ENCODE data around the gene TMEM119.
"Not testable (repeated sequence)": the region's sequence is repeated elsewhere in the genome, so short reads cannot be mapped to it uniquely, and the experiment has no call there.

The TMEM119 gene

DNA sequence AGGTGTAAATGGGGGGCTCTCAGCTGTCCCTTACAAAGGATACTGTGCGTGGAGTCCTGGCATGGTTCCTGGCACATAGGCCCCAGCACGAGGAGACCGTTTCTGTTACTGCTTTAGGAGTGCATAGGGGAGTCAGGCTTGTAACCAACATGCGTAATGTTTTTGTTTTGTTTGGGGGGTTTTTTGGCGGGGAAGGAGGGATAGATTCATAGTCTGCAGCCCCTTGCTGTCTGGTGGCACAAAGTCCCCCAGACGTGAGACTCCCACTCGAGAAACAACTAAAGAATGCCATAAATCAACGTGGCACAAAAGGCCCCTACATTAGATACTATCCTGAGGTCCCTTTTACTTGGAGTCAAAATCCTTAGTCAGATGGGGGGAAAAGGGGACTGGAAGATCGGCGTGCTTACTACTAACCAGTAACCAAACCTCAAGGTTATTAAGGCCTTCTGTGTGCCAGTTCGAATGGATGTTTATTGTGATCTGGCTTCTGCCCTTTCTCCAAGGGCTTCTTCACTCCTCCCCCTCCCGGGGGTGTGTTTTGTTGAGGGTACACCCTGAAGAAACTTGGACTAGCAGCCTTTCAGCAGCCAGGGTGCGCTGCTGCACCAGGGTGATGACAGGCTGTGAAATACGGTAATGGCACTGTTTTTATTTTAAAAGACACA, 34.6 kb downstream of the TMEM119 start:
- peak; percentile 85 for DNase-seq

DNA sequence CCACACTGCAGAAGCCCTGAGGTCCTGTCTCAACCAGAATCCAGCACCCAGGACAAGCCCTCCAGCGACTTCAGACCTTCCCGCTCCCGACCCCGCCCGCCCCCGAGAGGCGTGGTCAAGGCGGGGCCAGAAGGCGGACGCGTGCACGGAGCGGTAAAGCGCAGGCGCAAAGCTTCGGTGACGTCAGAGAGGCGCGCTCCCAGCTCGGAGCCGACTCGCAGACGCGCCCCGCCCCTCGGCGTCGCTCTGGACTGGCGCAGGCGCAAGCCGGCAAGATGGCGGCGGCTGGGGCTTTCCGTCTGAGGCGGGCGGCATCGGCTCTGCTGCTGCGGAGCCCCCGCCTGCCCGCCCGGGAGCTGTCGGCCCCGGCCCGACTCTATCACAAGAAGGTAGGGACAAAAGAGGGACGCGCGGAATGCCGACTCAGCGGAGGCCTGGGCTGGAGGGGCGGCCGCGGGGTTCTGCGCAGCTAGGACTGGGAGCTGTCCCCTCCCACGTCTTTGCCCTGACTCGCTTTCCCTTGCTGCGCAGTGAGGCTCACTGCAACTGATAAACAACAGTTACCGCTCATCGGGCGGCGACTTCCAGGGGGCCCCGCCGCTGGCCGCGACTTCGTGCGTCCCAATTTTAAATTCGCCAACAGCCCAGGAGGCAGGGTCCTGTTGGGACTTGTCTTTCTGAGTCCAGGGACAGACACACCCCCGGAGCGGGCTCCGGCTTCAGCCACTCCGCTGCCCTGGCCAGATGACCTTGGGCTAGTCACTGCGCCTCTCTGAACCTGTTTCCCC, 35.3 kb downstream of the TMEM119 start, which contains the start of gene ISCU:
Gene ISCU (plus strand): TSS at position 249 of the 788 bp plus-strand sequence. CDS start 27 bp downstream, at position 276.
- DNase-seq, result peak; percentile 98

DNA sequence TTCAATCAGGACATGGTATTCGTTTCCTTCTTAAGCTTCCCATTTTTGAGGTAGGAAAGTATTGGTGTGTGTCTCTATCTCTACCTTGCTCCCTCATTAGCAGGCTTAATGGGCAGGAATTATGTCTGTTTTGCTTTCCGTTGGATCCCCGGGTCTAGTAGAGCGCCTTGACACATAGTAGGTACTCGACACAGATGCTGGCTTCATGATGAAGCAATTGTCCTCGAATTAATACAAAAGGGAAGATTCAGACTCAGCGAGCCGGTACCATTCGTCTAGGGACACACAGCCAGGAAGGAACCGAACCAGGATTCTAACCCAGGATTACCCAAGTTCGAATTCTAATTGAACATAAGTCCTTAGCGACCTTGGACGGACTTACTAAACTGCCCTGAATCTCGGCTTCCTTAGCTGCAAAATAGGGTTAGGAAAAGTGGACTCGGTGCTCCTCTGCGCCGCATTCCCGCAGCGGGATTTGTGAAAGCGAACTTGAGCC, 36.0 kb downstream of the TMEM119 start:
- no peak for DNase-seq

DNA sequence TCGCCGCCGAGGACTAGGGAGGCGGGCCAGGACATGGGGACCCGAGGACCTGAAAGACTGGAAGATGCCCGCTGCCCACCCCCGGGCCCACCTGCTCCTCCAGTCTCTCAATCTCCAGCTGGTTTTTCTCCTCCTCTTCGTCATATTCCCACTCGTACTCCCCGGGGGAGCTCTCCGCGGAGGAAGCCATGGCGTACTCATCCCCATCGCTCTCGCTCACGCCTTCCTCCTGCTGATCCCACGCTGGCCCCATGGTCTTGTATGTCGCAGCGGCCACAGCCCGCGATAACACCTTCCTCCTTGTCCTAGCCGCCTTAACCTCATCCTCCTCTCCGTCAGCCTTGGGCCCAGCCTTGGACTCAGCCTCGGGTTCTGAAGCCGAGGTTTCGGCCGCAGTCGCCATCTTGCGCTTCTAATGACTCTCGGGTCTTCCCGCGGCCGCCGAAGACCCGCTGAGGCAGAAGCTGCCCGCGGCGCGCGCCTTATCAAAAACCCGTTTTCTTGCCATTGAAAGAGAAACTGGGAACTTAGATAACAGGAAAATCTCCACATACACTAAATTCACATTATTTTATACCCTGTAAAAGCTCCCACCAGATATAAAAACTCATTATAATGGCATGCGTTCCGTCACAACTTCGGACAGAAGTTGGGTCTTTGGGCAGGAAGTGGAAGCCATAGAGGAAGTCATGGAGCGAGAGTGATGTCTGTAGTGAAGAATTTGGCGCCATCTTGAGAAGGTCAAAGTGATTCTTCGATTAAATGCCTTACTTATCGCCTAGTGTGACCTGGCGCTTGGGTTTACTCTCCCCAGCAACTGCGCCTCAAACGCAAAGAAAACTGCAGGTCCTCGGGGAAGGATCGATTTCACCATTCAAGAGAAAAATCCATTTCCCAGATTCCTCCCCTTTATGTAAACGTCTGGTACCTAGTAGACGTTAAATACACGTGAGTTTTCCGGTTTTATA, 36.8 kb downstream of the TMEM119 start, which contains the start of gene SART3:
Gene SART3 (minus strand): TSS at position 422 of the 968 bp plus-strand sequence. CDS start 19 bp downstream, at position 403.
- DNase-seq, result peak; percentile 81

DNA sequence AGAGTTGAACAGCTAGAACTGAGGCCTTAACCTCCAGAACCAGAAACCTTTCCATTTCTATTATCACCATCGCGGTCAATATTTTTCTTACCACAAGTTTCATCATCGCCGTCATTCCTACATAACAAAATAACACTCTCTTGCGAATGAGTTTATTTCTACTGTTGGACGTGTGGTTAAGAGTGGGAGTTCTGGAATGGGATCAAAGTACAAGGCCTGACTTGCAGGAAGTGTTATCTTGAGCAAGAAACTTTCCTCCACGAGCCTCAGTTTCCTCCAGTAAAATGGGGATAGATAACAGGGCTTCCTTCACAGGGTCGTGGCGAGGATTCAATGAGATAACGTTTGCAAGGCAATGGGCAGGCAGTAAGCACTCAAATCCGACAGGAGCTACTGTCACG, 37.6 kb downstream of the TMEM119 start:
- DNase-seq, result no peak

DNA sequence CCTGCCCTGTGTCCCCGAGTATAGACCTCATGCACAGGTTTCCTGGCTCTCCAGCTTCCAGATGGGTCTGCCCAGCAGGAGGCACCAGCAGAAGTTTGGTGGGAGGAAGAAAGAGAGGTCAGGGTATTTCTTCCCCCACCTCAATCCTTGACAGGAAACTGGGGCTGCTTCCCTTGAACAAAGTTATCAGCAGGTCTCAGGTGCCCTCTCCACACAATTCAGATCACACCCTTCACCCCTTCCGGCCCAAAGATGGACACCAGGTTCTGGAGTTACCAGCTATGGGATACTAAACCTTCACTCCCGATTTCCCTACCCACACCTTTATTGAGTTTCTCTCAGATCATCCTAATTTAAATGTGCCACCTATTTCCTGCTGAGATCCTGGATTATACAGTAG, 38.1 kb downstream of the TMEM119 start:
- no peak for DNase-seq

DNA sequence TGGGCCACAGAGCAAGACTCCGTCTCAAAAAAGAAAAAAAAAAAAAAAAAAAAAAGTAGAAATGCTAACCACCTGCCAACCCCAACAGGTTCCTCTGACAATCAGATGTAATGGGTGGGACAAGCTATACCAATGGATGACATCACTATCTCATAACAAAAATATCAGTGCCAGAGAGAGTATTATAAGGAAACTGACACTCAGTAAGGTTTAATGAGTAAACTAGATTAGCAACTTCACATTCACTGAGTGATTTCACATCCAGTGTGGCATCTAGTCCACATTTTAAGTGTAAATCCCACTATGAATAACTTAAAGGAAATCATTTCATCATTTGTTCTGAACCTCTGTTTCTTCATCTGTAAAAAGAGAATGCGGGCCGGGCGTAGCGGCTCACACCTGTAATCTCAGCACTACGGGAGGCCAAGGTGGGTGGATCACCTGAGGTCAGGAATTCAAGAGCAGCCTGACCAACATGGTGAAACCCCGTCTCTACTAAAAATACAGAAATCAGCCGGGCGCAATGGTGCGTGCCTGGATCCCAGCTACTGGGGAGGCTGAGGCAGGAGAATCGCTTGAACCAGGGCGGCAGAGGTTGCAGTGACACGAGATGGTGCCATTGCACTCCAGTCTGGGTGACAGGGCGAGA, 38.8 kb downstream of the TMEM119 start:
- no peak for DNase-seq

DNA sequence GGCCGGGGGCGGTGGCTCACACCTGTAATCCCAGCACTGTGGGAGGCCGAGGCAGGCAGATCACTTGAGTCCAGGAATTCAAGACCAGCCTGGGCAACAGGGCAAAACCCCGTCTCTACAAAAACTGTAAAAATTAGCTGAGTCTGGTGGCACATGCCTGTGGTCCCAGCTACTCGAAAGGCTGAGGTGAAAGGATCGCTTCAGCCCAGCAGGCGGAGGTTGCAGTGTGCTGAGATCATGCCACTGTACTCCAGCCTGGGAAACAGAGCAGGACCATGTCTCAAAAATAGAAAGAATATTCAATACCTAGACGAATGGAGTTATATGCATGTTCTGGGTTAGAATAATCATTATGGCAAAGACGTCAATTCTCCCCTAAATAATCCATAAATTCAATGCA, 42.5 kb downstream of the TMEM119 start:
- not testable (repeated sequence) for DNase-seq

DNA sequence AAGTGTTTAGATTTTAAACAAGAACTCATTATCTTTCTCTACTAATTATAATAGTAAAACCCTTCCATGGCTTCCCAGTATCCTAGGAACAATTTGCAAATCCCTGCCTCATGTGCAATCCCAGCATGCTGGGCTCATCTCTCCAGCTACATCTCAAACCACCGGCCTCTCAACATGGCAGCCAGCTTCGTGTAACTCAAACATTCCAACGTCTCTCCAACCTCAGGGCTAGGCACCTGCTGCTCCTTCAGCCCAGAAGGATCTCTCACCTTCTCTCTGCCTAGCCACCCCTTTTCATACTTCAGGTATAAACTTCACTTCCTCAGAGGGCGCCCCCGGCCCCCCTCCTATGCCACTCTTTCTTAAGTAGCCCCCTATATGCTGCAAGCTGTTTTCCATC, 44.1 kb downstream of the TMEM119 start:
- DNase-seq, result no peak

DNA sequence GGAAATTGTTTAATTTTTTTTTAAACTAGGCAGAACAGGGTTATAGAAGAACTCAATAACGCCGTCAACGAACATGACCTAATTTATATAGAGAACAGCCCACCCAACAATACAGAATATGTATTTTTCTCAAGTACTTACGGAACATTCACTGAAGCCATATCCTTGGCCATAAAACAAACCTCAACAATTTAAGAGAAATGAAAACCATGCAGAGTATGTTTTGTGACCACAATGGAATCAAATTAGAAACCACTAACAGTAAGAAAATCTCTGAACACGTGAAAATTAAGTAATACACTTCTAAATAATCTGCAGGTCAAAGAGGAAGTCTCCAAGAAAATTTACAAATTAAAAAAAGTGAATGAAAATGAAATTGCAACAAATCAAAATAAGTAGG, 46.3 kb downstream of the TMEM119 start:
- DNase-seq, result no peak

DNA sequence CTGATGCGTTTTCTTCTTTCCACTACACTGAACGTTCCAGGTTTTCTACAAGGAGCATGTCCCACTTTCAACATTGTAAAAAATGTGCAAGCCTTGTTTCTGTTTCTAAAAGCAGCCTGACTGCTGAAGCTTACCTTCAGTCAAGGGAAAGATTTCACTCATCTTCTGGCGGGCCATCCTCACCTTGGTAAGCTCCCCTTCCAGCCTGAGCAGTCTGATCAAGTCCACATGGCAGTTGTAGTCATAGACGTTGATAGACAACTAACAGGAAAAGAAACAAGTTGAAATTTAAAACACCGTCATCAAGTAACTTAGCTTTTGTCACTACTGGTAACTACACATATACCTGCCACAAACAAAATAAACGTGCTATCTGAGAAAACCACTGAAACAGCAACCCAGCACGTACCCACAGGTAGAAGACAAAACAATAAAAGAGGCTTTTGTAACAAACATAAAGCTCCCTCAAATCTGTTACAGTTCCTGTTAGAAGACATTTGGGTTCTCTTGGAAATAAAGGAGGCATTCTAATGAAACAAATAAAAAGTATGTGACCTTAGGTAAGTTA, 48.8 kb downstream of the TMEM119 start:
- DNase-seq, result no peak

DNA sequence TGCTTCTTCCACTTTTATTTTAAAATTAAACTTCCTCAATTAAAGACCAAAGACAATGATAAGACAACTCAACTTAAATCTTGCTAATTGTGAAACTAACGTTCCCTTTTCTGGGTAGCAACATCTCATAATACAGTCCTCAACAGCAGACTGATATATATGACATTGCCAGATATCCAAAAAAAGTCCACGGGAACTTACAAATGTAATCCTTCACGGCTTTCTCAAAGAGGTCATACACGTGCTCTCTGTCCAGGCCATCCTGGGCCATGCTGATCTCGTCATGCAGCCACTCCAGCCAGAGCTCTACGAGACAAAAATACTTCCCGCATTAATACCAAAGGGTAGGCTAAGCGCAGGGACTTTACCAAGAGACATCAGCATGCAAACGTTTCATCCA, 50.2 kb downstream of the TMEM119 start:
- DNase-seq, result no peak

DNA sequence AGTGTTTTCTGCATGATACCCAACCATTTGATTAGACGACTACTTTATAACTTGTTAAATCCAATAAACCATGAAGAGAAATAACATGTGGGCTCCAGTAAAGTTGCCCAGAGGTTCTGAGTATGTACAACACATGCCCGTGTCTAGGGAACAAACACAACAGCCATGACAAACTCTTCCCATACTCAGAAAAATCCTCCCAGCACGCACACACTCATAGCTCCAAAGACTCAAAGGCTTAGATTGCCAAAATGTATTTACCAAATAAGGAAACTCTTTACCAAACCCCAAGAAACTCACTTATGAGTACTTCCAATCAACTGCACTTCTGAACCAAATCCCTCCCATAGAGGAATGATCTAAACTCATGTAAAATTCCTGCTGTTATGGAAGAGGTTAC, 54.2 kb downstream of the TMEM119 start:
- no peak for DNase-seq

DNA sequence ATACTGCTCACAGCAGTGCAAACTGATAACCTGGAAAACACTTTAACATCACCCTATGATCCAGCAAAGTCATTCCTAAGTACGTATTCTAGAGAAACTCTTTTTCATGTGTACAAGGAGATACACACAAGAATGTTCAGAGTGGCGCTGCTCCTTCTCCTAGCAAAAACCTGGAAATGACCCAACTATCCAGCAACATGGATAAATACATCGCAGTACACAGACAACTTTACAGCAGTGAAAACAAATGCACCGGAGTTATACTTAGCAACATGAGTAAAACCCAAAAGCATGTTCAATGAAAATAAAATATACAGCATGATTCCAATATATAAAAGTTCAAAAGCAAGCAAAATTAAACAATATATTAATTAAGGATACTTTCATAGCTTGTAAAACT, 55.6 kb downstream of the TMEM119 start:
- DNase-seq, result no peak
